K562 (cell line): Measurements from ENCODE around the gene PDCD6IP. TPM values are rescaled to one million over a fixed set of nuclear protein-coding genes. Genes with fewer than 3 reads are reported as not detected.
A peak's percentile ranks its signal among the peaks of the same experiment; 100 is the strongest.

Experiments used
- E2F4 ChIP-seq: sonication (generic); formaldehyde crosslinking; IDR thresholded peaks from 2 replicates; pipeline ENCODE4 v1.8.0; 2022; ENCODE audit warnings: mild to moderate bottlenecking, low read depth, missing genetic modification reagents
- FOSL1 ChIP-seq: fragments of 200-800 bp; sonication (Bioruptor generic); conservative IDR thresholded peaks from 2 replicates; pipeline ENCODE4 v1.6.1; 2016; ENCODE audit warnings: missing genetic modification characterization, missing compliant biosample characterization
- FOXA3 ChIP-seq, 2 experiments: fragments of 450-650 bp in 1 of 2; sonication (generic) in 1 of 2; formaldehyde crosslinking; IDR thresholded peaks in 1 of 2; conservative IDR thresholded peaks in 1 of 2; 2 replicates each; pipeline versions ENCODE4 v1.4.0 to v1.8.0; 2020 to 2022; ENCODE audit warnings: mild to moderate bottlenecking in 2 of 2, missing genetic modification reagents in 1 of 2
- JUND ChIP-seq, 2 experiments: IDR thresholded peaks; 2 replicates in 1 of 2; 3 replicates in 1 of 2; pipeline ENCODE4 v1.6.1; 2011; ENCODE audit warnings: borderline replicate concordance in 2 of 2, low read depth in 2 of 2, low read length in 2 of 2, improper control_type of control experiment in 1 of 2, missing biosample characterization in 1 of 2, missing genetic modification characterization in 1 of 2, missing genetic modification reagents in 1 of 2
- MYBL2 ChIP-seq, 2 experiments: fragments of 450-650 bp in 1 of 2; sonication (generic) in 1 of 2; formaldehyde crosslinking in 1 of 2; IDR thresholded peaks; 2 replicates each; pipeline versions ENCODE4 v1.6.1 to v1.8.1; 2017 to 2022; ENCODE audit warnings: borderline replicate concordance in 1 of 2, inconsistent platforms in 1 of 2, low read depth in 1 of 2, mild to moderate bottlenecking in 1 of 2, missing genetic modification reagents in 1 of 2, moderate library complexity in 1 of 2
- NCOR1 ChIP-seq: fragments of 450-650 bp; IDR thresholded peaks from 2 replicates; pipeline ENCODE4 v1.6.1; 2016; ENCODE audit warnings: mild to moderate bottlenecking, moderate library complexity
- NEUROD1 ChIP-seq: fragments of 150-350 bp; IDR thresholded peaks from 2 replicates; pipeline ENCODE4 v1.6.1; 2014; ENCODE audit warnings: borderline replicate concordance, low read length, low read depth; ENCODE audit not compliant: partially characterized antibody
- NFE2 ChIP-seq: IDR thresholded peaks from 2 replicates; pipeline ENCODE4 v1.6.1; 2014; ENCODE audit warnings: antibody characterized with exemption, low read depth
- NR2F6 ChIP-seq: fragments of 450-650 bp; formaldehyde crosslinking; IDR thresholded peaks from 2 replicates; pipeline ENCODE4 v1.4.0; 2020; ENCODE audit warnings: mild to moderate bottlenecking
- POLR2AphosphoS5 ChIP-seq: IDR thresholded peaks from 2 replicates; pipeline ENCODE4 v1.6.1; 2011; ENCODE audit warnings: mild to moderate bottlenecking, low read depth, low read length, moderate library complexity; ENCODE audit not compliant: control insufficient read depth, insufficient read depth
- RBM39 ChIP-seq: fragments of 200-400 bp; formaldehyde crosslinking; optimal IDR thresholded peaks from 2 replicates; pipeline ENCODE3; 2018; ENCODE audit warnings: low read depth, low read length
- SRSF1 ChIP-seq: fragments of 200-400 bp; formaldehyde crosslinking; IDR thresholded peaks from 2 replicates; pipeline ENCODE4 v1.6.1; 2017; ENCODE audit warnings: mild to moderate bottlenecking, low read depth, low read length, moderate library complexity
- TRIM28 ChIP-seq: fragments of 450-650 bp; IDR thresholded peaks from 2 replicates; pipeline ENCODE4 v1.6.1; 2017
- ZNF217 ChIP-seq: sonication (generic); formaldehyde crosslinking; IDR thresholded peaks from 2 replicates; pipeline ENCODE4 v1.8.0; 2022; ENCODE audit warnings: mild to moderate bottlenecking, missing genetic modification reagents
- ZNF3 ChIP-seq: fragments of 250-450 bp; sonication (Bioruptor Pico); IDR thresholded peaks from 2 replicates; pipeline ENCODE4 v1.5.0; 2021; ENCODE audit warnings: mild to moderate bottlenecking, moderate library complexity
- ZNF324 ChIP-seq: fragments of 250-450 bp; sonication (Bioruptor Pico); IDR thresholded peaks from 2 replicates; pipeline ENCODE4 v1.4.0; 2020; ENCODE audit warnings: mild to moderate bottlenecking
- ZNF408 ChIP-seq: fragments of 250-450 bp; sonication (Bioruptor Pico); IDR thresholded peaks from 2 replicates; pipeline ENCODE4 v1.4.0; 2020; ENCODE audit warnings: low read depth, mild to moderate bottlenecking, moderate library complexity
- ZNF764 ChIP-seq: fragments of 250-450 bp; sonication (Bioruptor Pico); IDR thresholded peaks from 2 replicates; pipeline ENCODE4 v1.4.0; 2020; ENCODE audit warnings: low read depth, mild to moderate bottlenecking, moderate library complexity
- ZNF785 ChIP-seq: fragments of 250-450 bp; sonication (Bioruptor Pico); IDR thresholded peaks from 2 replicates; pipeline ENCODE4 v1.4.0; 2020; ENCODE audit warnings: mild to moderate bottlenecking
- ZNF79 ChIP-seq: fragments of 250-450 bp; sonication (Bioruptor Pico); IDR thresholded peaks from 2 replicates; pipeline ENCODE4 v1.4.0; 2020; ENCODE audit warnings: low read depth, mild to moderate bottlenecking, moderate library complexity
- polyA plus RNA-seq, 8 experiments: library from polyadenylated mRNA; depleted of rRNA in 4 of 8; stranded (reverse) in 5 of 8; unstranded in 3 of 8; fragments of >200 nt; fragmentation: Nextera tagmentation in 2 of 8; fragmentation: Illumina TruSeq in 1 of 8; extraction: Ambion mirVana in 2 of 8; extraction: Trizol in 1 of 8; gene quantifications; 2 replicates each; pipeline versions ENCODE4 v1.2.1 to v1.2.3, GENCODE V29; 2011 to 2014; ENCODE audit warnings: inconsistent platforms in 1 of 8, missing spikeins in 1 of 8
- total RNA-seq, 7 experiments: library from RNA; depleted of rRNA in 6 of 7; stranded (reverse); fragments of >200 nt in 6 of 7; fragmentation: Illumina TruSeq in 2 of 7; extraction: Trizol in 2 of 7; gene quantifications; 2 replicates each; pipeline versions ENCODE4 v1.2.1 to v1.2.3, GENCODE V29; 2011 to 2021; ENCODE audit warnings: low replicate concordance in 1 of 7
- TF ChIP-seq, protein P1 (sequence below): IDR thresholded peaks from 2 replicates; pipeline ENCODE4 v1.6.1; 2016; ENCODE audit warnings: missing genetic modification characterization, missing compliant biosample characterization
- TF ChIP-seq, protein P2 (sequence below): sonication (generic); formaldehyde crosslinking; IDR thresholded peaks from 2 replicates; pipeline ENCODE4 v1.8.0; 2022; ENCODE audit warnings: mild to moderate bottlenecking, missing genetic modification reagents, borderline replicate concordance

Gene PDCD6IP
- total and polyA plus RNA-seq, 9 of the 15 experiments (the other 6 are each of a cell fraction or from before 2014, with no cell fraction given), result 40.2 to 302 (median 122) TPM

GRCh38 chr3:33798418-33799201 is at the start of gene PDCD6IP (continued):
- TF ChIP-seq FOSL1 (tag), result peak; percentile 66; the same call in 1 of the 2 replicates
- no peak for TF ChIP-seq NCOR1
- peak; percentile 55; the same call in 1 of the 2 replicates for TF ChIP-seq E2F4
- no peak for TF ChIP-seq ZNF408 (CRISPR knock-in tag)
- TF ChIP-seq ZNF3, result no peak
- peak in 1 of 2 experiments; percentile 59; a peak in 2 of 4 replicates for TF ChIP-seq FOXA3 (CRISPR knock-in tag; conservative IDR thresholded peaks at IDR 0.05 in 1 of 2, IDR thresholded peaks at IDR 0.05 in 1 of 2)
- peak; percentile 61 for TF ChIP-seq NEUROD1
- TF ChIP-seq ZNF324 (CRISPR knock-in tag), result no peak
- TF ChIP-seq SRSF1, result no peak; the same call in 1 of the 2 replicates
- TF ChIP-seq, protein P1, sequence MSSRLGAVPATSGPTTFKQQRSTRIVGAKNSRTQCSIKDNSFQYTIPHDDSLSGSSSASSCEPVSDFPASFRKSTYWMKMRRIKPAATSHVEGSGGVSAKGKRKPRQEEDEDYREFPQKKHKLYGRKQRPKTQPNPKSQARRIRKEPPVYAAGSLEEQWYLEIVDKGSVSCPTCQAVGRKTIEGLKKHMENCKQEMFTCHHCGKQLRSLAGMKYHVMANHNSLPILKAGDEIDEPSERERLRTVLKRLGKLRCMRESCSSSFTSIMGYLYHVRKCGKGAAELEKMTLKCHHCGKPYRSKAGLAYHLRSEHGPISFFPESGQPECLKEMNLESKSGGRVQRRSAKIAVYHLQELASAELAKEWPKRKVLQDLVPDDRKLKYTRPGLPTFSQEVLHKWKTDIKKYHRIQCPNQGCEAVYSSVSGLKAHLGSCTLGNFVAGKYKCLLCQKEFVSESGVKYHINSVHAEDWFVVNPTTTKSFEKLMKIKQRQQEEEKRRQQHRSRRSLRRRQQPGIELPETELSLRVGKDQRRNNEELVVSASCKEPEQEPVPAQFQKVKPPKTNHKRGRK (tag), result no peak
- TF ChIP-seq MYBL2 (IDR thresholded peaks at IDR 0.05; ENCODE audit: low read depth), result no peak
- TF ChIP-seq MYBL2 (CRISPR knock-in tag; IDR thresholded peaks at IDR 0.05; ENCODE audit: borderline replicate concordance), result no peak
- TF ChIP-seq ZNF217 (CRISPR knock-in tag), result 0 out of 2 replicates have a peak, but pooled peaks have one; percentile 85
- TF ChIP-seq ZNF764 (CRISPR knock-in tag), result no peak
- no peak for TF ChIP-seq NR2F6
- no peak for TF ChIP-seq ZNF79 (CRISPR knock-in tag)
- TF ChIP-seq TRIM28, result 0 out of 2 replicates have a peak, but pooled peaks have one; percentile 19
- TF ChIP-seq POLR2AphosphoS5, result peak; percentile 92
- no peak; the same call in none of the 2 replicates for TF ChIP-seq NFE2
- TF ChIP-seq, protein P2, sequence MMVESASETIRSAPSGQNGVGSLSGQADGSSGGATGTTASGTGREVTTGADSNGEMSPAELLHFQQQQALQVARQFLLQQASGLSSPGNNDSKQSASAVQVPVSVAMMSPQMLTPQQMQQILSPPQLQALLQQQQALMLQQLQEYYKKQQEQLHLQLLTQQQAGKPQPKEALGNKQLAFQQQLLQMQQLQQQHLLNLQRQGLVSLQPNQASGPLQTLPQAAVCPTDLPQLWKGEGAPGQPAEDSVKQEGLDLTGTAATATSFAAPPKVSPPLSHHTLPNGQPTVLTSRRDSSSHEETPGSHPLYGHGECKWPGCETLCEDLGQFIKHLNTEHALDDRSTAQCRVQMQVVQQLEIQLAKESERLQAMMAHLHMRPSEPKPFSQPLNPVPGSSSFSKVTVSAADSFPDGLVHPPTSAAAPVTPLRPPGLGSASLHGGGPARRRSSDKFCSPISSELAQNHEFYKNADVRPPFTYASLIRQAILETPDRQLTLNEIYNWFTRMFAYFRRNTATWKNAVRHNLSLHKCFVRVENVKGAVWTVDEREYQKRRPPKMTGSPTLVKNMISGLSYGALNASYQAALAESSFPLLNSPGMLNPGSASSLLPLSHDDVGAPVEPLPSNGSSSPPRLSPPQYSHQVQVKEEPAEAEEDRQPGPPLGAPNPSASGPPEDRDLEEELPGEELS (CRISPR knock-in tag), result peak; percentile 93
- no peak for TF ChIP-seq RBM39
- TF ChIP-seq JUND (IDR thresholded peaks at IDR 0.05; ENCODE audit: borderline replicate concordance, low read depth, low read length), result peak; percentile 40
- no peak; the same call in 2 of the 3 replicates for TF ChIP-seq JUND (tag; IDR thresholded peaks at IDR 0.05; ENCODE audit: borderline replicate concordance, low read depth, low read length)
- TF ChIP-seq ZNF785 (CRISPR knock-in tag), result no peak
